Right lobe of liver (tissue), 4 donors: Measurements from ENCODE around the gene PCDH19.

Source experiments
- POLR2A ChIP-seq: fragments of 450-650 bp; IDR thresholded peaks from one replicate; pipeline ENCODE4 v1.6.1; 2017; ENCODE audit warnings: antibody characterized with exemption, mild to moderate bottlenecking
- TF ChIP-seq, protein P1 (sequence below), 4 donors: fragments of 200-600 bp in 3 of 4; fragments of 450-650 bp in 1 of 4; IDR thresholded peaks; one replicate each; pipeline versions ENCODE4 v1.5.1 to v1.8.0; 2016 to 2022; ENCODE audit warnings: antibody characterized with exemption in 4 of 4, mild to moderate bottlenecking in 2 of 4
- donor health status: DM: no; HTN: no; CAD: no.
- donor health status: DM: no; HTN: no; CAD: no.
- donor health status: DM: no; HTN: yes; CAD: no.

DNA sequence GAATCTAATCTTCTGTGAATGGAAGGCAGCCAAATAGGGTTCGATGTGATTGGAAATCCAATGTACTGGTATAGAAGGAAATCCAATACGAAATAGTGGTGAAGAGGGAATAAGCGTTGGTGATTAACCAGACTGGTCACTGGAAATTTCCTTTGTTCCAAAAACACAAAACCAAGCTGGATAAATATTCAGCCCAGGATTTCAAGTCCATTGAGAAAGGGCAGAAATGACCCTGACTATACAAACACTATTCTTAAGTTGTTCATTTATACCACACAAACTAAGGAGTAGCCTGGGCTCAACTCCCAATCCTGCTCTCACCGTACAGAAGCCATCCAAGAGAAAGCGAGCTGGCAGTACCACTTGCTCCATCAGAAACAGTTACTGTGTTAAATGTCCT, 32.2 kb downstream of the PCDH19 start:
- TF ChIP-seq, protein P1, sequence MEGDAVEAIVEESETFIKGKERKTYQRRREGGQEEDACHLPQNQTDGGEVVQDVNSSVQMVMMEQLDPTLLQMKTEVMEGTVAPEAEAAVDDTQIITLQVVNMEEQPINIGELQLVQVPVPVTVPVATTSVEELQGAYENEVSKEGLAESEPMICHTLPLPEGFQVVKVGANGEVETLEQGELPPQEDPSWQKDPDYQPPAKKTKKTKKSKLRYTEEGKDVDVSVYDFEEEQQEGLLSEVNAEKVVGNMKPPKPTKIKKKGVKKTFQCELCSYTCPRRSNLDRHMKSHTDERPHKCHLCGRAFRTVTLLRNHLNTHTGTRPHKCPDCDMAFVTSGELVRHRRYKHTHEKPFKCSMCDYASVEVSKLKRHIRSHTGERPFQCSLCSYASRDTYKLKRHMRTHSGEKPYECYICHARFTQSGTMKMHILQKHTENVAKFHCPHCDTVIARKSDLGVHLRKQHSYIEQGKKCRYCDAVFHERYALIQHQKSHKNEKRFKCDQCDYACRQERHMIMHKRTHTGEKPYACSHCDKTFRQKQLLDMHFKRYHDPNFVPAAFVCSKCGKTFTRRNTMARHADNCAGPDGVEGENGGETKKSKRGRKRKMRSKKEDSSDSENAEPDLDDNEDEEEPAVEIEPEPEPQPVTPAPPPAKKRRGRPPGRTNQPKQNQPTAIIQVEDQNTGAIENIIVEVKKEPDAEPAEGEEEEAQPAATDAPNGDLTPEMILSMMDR (IDR thresholded peaks at IDR 0.05) = no peak
- no peak for TF ChIP-seq POLR2A
